Right atrium auricular region (tissue), 2 donors: ENCODE measurements around the gene CNTFR. TPM values are rescaled to one million over a fixed set of nuclear protein-coding genes. Genes with fewer than 3 reads are reported as not detected.
A peak's percentile ranks its signal among the peaks of the same experiment; 100 is the strongest.

Source experiments
- DNase-seq: peaks from one replicate; pipeline ENCODE4 v3.0.0-alpha.2; 2019; ENCODE audit warnings: low spot score
- H3K27ac ChIP-seq, 2 donors: fragments of 200-600 bp; sonication (generic); 1 replicate in 1 of 2; 2 replicates in 1 of 2; pipeline ENCODE4 v1.5.1; 2016 to 2019
- H3K27me3 ChIP-seq, 2 donors: fragments of 200-600 bp; sonication (generic); one replicate each; pipeline versions ENCODE4 v1.5.1 to v1.6.0; 2017 to 2019
- H3K36me3 ChIP-seq: fragments of 200-600 bp; sonication (generic); one replicate; pipeline ENCODE4 v1.5.1; 2016
- H3K4me1 ChIP-seq, 2 donors: fragments of 200-600 bp; sonication (generic); one replicate each; pipeline versions ENCODE4 v1.5.1 to v1.6.0; 2017 to 2019
- H3K4me3 ChIP-seq, 2 donors: fragments of 200-600 bp; sonication (generic); 1 replicate in 1 of 2; 2 replicates in 1 of 2; pipeline ENCODE4 v1.5.1; 2017 to 2019; ENCODE audit warnings: mild to moderate bottlenecking in 1 of 2, moderate library complexity in 1 of 2
- H3K9me3 ChIP-seq, 2 donors: fragments of 200-600 bp; sonication (generic); one replicate each; pipeline ENCODE4 v1.5.1; 2019
- CTCF ChIP-seq, 2 donors: fragments of 200-600 bp; sonication (generic); IDR thresholded peaks; one replicate each; pipeline ENCODE4 v1.5.1; 2019; ENCODE audit warnings: antibody characterized with exemption in 2 of 2
- total RNA-seq, 2 donors: library from RNA; depleted of rRNA; stranded (reverse); fragments of >200 nt; gene quantifications; one replicate each; pipeline ENCODE4 v1.1.0, GENCODE V29; 2016

CNTFR gene
- total RNA-seq, 2 donors from 2014 or later = 6.6 to 23.3 TPM

- H3K4me1 ChIP-seq = peaks cover 0 to 28% of the 10 kb centered on the region in 2 donors
- peak; percentile 85 for DNase-seq
- no peak for TF ChIP-seq CTCF (IDR thresholded peaks at IDR 0.05)
Observed at GRCh38 chr9:34611811-34612787, 22.6 kb upstream of the CNTFR start, which contains the start of gene RPP25L. Gene RPP25L (minus strand): TSS chr9:34612097. CDS start chr9:34611296, 801 bp downstream.

GRCh38 chr9:34611251-34611810 is 21.8 kb upstream of the CNTFR start:
- Histone ChIP-seq H3K4me1 (peaks cover 0 to 28% of the 10 kb centered on the region in 2 donors), H3K27ac (peak overlapping the region; percentile 92), H3K4me3 (peak overlapping the region; percentile 75 to 81), H3K9me3 (no peaks in the 10 kb centered on the region), H3K27me3 (no peaks in the 10 kb centered on the region), H3K36me3 (peaks cover 19% of the 10 kb centered on the region)
- TF ChIP-seq CTCF (IDR thresholded peaks at IDR 0.05) = no peak
- DNase-seq = no peak

More at GRCh38 chr9:34611811-34612787, 22.6 kb upstream of the CNTFR start, which contains the start of gene RPP25L:
- Histone ChIP-seq H3K36me3 (peaks cover 27% of the 10 kb centered on the region), H3K27me3 (no peaks in the 10 kb centered on the region), H3K27ac (peak within 1 kb of the TSS; percentile 92), H3K9me3 (no peaks in the 10 kb centered on the region), H3K4me3 (peak within 1 kb of the TSS; percentile 75 to 81)

GRCh38 chr9:34610434-34611206 is 21.1 kb upstream of the CNTFR start:
- peaks cover 13% of the 10 kb centered on the region for H3K36me3 ChIP-seq
- peaks cover 0 to 28% of the 10 kb centered on the region in 2 donors for H3K4me1 ChIP-seq
- H3K4me3 ChIP-seq = peak overlapping the region; percentile 75 to 81
- TF ChIP-seq CTCF (IDR thresholded peaks at IDR 0.05) = no peak
- DNase-seq = no peak
- H3K27me3 ChIP-seq = no peaks in the 10 kb centered on the region
- H3K9me3 ChIP-seq = no peaks in the 10 kb centered on the region
- H3K27ac ChIP-seq = peak overlapping the region in 1 of 2 donors; percentile 92

- H3K36me3 ChIP-seq = no peaks in the 10 kb centered on the region
Observed at GRCh38 chr9:34607331-34607730, 17.8 kb upstream of the CNTFR start.

More at GRCh38 chr9:34607331-34607730, 17.8 kb upstream of the CNTFR start:
- Histone ChIP-seq H3K27ac (no peak overlapping the region), H3K27me3 (no peaks in the 10 kb centered on the region), H3K4me3 (no peak overlapping the region), H3K4me1 (peaks cover 0 to 20% of the 10 kb centered on the region in 2 donors), H3K9me3 (no peaks in the 10 kb centered on the region)
- no peak for TF ChIP-seq CTCF (IDR thresholded peaks at IDR 0.05)
- no peak for DNase-seq
